Stimulated activated CD4-positive, alpha-beta T cell treated with anti-CD3 and anti-CD28 coated beads, Interleukin-2, amount 100 ng/mL, for 24 hours (primary cell): ENCODE measurements around the gene KRT6A.
"Not testable (repeated sequence)": the region's sequence is repeated elsewhere in the genome, so short reads cannot be mapped to it uniquely, and the experiment has no call there.

ENCODE experiments used
- DNase-seq, 2 donors: peaks; one replicate each; pipeline ENCODE4 v3.0.0-alpha.2; 2020

Gene KRT6A

GRCh38 chr12:52524241-52524897 is 31.3 kb upstream of the KRT6A start:
- no peak for DNase-seq

GRCh38 chr12:52523824-52524223 is 30.8 kb upstream of the KRT6A start:
- DNase-seq: peak in 1 of 2 donors; percentile 3

DNA sequence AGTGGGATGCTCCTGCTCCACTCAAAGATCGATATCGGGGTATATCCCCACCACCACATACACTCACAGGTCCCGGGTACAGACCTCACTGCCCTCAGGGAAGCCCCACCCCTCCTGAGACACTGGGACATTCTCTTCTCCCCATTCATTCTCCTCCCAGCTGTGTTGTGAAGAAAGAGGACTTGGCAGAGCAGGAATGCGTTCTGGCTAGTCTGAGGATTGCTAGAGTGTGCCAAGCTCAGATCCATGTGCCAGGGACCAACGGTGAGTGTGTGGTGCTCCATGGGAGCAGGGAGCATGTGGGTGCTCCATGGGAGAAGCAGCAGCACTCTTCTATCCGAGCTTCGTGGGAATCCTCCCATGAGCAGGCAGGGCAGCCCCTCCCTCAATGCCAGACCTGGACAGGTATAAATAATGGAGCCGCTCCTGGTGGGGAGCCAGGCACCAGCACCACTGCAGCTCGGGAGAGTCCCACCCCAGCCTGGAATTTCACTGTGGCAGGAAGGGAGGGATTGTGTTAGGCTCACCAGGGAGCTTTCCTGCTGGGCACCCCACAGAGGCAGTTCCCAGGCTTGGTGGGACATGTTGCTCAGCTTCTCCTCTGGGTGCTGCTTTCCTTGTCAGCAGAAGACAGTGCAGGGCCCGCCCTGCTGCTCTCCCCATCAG is 29.4 kb upstream of the KRT6A start:
- no peak for DNase-seq

DNA sequence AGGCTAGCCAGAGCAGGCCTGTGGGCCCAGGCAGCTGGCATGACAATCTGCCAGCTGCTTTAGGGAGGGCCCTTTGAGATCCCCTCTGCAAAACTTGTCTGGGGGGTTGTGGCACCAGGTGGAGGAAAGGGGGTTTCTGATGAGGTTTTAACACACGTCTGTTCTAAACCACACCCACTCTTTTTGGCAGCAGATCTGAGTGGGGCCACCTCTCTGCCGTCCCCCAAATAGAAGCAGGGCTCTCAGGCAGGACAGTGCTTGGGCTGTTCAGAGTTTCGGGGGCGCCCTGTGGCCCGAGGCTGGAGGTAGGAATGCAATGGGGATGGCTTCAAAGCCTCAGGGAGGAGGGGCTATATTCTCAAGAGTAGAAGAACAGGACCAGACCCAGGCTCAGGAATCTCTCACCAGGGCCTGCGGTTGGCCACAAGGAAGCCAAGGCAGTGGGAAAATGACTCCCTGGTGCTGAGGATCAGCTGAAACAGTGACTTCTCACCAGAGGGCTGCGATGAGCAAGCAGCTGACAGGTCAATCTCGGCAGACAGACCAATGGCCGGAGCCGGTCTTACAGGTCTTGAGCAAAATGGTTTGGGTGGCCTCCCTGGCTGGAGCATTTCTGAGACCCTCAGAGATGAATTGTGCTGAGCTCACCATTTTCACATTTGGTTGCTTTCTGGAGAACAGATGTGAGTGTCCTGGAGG is 28.7 kb upstream of the KRT6A start:
- no peak for DNase-seq

DNA sequence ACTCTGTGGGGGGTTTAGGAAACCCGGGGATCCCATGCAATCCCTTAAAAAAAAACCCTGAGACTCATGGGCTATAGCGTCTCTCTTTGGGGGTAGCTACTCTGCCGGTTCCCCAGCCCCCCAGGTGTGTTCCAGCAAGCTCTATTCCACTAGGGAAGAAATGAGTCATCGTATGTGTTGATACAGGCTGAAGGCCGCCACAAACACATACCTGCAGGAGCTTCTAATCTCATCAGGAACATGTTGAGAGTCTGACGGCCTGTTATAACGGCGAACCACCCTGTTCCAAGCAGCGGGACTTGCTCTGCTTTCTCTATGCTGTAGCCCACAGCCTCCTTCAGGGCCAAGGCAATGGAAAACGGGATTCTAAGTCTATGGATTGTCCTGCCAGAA is 28.1 kb upstream of the KRT6A start:
- no peak for DNase-seq

- DNase-seq: no peak
These were observed 27.0 kb upstream of the KRT6A start, which contains the start of gene KRT5 for GRCh38 chr12:52519826-52520662. Gene KRT5 (minus strand): TSS chr12:52520394. CDS start chr12:52520296, 98 bp downstream.

- no peak for DNase-seq
These were observed 26.3 kb upstream of the KRT6A start for GRCh38 chr12:52519387-52519703.

DNA sequence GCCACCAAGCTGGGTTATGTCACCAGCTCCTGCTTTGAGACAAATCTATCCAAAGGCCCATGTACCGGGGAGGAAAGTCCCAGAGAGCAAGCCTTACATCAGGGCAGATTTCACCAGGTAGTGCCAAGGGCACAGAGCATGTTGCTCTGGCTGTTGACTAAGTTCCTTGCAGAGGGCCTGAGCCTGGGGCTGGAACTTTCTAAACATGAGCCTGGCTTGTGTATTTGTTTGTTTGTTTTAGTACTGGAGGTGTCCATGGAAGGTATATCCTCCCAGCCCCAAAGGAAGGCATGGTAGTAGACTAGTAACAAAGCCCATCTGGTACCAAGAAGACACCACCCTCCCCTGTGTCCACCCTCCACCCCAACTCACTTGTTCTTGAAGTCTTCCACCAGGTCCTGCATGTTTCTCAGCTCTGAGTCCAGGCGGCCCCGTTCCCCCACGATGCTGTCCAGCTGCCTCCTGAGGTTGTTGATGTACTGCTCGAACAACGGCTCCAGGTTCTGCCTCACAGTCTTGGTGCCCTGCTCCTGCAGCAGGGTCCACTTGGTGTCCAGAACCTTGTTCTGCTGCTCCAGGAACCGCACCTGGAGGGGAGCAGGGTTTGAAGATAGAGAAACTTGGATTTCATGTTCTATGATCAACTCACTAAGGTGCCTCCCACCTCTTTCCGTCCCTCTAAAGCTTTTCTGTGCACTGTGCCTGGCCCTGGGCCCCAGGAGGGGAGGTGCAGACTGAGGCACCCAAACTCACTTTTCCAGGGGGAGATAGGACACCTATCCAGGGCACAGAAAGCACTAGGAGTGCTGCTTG is 25.7 kb upstream of the KRT6A start:
- DNase-seq: no peak

DNA sequence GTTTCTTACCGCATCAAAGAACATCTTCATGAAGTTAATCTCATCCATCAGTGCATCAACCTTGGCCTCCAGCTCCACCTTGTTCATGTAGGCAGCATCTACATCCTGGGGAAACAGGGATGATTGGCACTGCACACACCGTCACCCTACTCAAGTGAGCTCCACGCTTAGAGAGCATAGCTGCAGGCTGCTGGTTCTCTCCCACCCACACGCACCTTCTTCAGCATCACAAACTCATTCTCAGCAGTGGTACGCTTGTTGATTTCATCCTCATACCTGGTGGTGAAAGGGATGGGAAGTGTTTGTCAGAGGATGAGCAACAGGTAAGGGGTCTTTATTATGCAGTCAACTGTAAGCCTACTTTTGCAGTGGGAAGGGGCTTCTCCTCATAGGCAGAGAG is 24.8 kb upstream of the KRT6A start:
- DNase-seq: no peak

DNA sequence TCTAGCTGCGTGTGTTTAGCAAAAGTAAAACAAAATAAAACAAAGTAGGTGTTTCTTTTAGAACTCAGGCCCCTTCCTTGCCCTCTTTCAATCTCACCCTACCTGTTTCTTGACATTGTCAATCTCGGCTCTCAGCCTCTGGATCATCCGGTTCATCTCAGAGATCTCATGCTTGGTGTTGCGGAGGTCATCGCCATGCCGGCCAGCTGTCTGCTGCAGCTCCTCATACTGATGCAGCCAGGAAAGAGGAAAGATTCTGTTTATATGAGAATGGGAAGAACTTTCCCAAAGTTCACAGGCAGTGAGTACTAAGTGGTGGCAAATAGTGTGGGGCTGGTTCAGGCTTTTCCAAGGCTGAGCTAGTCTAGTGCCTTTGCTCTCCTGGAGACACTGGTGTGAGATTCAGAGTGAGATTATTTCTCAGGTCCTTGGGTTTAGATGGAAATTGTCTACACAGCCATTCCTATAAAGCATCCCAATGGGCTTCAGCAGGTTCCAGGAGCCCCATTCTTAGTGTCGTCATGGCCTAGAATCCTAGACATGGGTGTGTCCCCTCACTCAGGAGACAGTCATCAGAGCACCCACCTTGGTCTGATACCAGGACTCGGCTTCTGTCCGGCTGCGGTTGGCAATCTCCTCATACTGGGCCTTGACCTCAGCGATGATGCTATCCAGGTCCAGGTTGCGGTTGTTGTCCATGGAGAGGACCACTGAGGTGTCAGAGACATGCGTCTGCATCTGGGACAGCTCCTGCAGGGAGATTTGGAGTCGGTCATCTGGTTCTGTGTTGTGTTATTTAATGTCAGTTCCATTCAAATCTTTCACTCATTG is 24.2 kb upstream of the KRT6A start:
- no peak for DNase-seq

GRCh38 chr12:52515927-52516831 is 23.1 kb upstream of the KRT6A start:
- DNase-seq: no peak

DNA sequence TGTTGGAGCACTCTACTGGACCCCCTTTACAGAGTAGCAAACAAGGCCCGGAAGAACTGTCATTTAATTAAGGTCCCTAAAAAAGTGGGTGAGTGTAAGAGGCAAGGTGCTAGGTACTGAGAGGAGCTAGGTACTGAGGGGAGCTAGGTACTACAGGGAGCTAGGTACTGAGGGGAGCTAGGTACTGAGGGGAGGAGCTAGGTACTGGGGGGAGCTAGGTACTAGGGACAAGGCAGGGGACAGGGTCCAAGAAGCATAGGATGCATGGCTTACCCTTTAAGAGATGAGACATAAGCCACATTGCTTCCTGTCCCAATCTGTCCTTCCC is 22.2 kb upstream of the KRT6A start:
- no peak for DNase-seq

- no peak for DNase-seq
These were observed 21.6 kb upstream of the KRT6A start for GRCh38 chr12:52514471-52515318.

DNA sequence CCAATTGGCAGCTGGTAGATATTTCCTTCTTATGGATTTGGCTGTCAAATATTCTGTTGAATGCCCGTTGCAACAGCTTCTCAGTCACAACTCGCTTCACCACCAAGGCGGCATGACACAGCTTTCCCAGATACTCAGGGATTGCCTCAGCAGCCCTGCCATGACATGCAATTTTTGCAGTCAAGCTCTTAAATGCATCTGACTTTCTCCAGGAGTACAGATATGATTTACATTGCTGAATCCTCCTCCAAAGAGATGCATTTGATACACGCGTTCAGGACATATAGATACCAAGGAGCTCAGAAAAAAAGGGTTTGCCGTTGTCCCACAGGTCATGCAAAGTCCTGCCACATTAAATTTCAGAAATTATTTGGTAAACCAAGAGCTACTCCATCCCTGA is 20.7 kb upstream of the KRT6A start:
- DNase-seq: no peak

- DNase-seq: no peak
These were observed 15.2 kb upstream of the KRT6A start for GRCh38 chr12:52508211-52508610.

DNA sequence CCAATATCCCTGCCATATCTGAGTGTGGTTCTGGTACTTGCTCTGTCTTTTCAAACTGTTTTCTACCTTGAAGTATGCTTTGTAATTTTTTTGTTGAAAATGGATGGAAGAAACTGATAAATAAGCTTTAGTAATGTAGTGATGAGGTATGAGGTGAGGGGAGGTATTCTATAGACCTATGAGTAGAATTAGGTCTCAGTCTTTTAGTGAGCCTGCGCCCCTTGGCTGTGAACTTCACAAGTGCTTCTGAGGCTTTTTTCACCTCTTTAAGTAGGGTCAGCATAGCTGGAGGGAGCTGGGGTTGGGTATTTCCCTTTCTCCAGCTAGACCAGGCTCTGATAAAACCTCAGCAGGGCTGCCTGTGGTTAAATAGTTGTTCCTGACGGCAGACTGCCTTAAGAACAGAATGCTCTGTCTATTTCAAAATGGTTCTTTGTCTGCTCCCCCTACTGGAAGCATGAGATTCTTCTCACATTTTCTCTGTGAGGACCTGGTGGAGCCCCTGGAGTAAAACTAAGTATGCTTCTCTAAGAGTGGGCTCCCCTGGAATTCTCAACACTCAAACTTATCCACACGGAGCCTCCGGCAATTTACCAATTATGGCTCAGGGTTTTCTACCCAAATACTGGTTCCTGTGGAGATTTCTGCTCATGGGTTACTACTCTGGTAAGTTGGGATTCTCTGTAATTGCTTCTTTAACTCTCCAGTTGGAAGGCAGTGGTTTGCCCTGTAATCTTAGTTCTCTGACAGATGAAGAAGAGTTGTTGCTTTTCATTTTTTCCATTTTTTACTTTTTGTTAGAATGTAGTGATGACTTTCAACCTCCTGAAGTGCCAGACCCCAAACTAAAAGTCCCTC is 14.0 kb upstream of the KRT6A start:
- DNase-seq: no peak

- DNase-seq: no peak
These were observed 9.8 kb upstream of the KRT6A start for GRCh38 chr12:52502877-52503276.

DNA sequence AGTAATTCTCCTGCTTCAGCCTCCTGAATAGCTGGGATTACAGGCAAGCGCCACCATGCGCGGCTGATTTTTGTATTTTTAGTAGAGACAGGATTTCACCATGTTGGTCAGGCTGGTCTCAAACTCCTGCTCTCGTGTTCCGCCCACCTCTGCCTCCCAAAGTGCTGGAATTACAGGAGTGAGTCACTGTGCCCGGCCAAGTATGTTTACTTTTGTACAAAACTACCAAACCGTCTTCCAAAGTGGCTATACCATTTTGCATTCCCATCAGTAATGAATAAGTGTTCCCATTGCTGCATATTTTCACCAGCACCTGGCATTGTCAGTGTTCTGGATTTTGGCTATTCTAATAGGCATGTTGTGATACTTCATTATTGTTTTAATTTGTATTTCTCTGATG is 8.4 kb upstream of the KRT6A start:
- DNase-seq: no peak

- DNase-seq: not testable (repeated sequence)
These were observed 7.5 kb upstream of the KRT6A start for GRCh38 chr12:52500574-52500973.
